Measurements from ENCODE around the gene WAC.
"Not testable (repeated sequence)": the region's sequence is repeated elsewhere in the genome, so short reads cannot be mapped to it uniquely, and the experiment has no call there.

The WAC gene, protein sequence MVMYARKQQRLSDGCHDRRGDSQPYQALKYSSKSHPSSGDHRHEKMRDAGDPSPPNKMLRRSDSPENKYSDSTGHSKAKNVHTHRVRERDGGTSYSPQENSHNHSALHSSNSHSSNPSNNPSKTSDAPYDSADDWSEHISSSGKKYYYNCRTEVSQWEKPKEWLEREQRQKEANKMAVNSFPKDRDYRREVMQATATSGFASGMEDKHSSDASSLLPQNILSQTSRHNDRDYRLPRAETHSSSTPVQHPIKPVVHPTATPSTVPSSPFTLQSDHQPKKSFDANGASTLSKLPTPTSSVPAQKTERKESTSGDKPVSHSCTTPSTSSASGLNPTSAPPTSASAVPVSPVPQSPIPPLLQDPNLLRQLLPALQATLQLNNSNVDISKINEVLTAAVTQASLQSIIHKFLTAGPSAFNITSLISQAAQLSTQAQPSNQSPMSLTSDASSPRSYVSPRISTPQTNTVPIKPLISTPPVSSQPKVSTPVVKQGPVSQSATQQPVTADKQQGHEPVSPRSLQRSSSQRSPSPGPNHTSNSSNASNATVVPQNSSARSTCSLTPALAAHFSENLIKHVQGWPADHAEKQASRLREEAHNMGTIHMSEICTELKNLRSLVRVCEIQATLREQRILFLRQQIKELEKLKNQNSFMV

DNA sequence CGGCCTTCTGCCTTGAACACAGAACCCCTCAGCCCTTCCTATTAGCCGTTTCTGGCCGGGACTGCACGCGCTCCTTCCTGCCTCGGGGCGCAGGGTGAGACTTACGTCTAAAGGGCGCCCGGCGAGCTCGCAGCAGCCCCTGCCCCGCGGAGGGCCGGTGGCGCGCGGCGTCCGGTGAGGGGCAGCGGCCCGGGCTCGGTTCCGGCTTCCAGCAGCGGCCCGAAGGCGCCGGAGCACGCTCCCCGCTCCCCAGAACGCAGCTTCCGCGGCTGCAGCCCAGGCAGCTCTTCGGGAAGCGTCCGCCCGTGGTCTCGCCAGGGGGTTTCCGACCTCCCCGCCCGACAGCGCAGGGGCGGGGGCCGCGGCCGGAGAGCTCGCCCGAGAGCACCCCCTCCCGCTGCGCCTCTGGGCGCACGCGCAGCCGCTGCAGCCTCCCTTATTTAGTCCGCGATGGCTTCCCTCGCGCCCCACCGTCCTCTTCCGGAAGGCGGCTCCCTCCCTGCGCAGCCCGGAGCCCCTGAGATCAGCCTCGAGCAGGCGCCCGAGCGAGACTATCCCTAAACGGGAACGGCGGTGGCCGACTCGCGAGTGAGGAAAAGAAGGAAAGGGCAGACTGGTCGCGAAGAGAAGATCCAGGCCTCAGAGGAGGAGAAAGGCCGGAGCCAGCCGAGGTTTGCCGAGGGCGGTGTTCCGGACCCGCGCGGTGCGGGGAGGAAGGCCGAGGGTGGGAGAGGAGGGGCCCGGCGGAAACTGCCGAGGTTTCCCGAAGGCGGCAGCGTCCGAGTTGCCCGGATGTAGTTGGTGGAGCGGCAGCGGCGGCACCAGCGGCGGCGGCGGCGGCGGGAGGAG lies at the start of gene WAC:
Gene WAC, plus strand, starts transcription at position 782 of the 849 bp plus-strand sequence. CDS start 462 bp downstream, outside the sequence.
- DNase-seq (ENCODE audit: low read depth): peak; percentile 96

DNA sequence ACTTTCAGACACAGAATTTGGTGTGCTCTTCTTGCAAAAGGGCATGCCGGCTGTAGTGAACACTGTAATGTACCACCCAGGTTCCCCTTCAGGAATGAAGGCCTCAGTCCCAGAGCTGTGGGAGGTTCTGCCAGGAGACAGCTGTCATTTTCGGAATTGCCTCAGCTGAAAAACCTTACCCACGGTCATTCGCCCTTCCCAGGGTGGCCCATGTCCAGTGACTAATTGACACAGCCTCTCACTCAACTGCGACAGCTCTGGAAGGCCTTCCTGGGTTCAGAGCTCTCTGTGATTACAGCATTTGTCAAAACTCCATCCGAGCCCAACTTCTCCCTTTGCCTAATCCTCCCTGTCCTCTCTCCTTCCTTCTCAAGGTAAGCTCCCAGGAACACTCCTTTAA lies 43.7 kb upstream of the WAC start:
- DNase-seq (ENCODE audit: low read depth): no peak

DNA sequence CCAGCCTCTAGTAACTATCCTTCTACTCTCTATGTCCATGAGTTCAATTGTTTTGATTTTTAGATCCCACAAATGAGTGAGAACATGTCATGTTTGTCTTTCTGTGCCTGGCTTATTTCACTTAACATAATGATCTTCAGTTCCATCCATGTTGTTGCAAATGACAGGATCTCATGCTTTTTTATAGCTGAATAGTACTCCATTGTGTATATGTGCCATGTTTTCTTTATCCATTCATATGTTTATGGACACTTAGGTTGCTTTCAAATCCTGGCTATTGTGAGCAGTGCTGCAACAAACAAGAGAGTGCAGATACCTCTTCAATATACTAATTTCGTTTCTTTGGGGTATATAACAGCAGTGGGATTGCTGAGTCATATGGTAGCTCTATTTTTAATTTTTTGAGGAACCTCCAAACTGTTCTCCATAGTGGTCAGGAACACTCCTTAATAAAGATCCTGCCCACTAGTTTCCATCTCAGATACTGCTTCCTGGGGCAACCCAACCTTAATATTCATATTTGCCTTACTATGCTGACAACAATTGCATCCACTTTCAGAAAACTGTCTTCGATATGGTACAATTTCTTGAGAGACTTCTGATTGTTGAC lies 42.6 kb upstream of the WAC start:
- not testable (repeated sequence) for DNase-seq (ENCODE audit: low read depth)

DNA sequence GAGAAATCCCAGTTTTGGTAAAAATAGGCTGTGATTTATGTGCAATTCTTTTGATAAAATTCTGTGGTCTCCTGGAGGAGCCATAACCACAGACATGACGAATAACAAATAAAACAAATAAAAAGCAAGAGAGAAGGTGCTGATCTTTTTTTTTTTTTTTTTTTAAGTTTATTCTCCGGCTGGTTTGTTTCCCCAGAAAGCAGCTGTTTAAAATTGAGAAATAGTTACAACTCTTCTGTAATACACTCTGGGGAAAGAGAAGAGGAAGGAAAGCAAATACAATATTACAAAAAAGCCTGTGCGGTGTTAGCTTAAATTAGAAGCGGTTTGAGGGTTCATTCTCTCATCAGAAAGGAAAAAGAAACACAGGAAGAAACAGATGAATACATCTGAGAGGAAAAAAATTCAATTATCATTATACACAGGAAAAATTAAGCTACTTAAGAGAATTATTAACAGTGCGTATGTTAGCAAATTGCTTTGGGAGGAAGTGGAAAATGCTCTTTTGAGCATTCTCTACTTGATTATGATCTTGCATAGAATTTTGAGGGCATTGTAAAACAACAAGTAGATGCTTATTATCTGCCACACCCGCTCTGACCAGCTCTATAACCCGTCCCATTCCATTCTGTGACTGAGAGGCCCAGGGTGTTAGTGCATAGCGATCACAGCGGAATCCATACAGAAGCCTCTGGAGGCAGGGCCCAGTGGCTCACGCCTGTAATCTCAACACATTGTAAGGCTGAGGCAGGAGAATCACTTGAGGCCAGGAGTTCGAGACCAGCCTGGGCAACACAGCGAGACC lies 40.6 kb upstream of the WAC start:
- no peak for DNase-seq (ENCODE audit: low read depth)

DNA sequence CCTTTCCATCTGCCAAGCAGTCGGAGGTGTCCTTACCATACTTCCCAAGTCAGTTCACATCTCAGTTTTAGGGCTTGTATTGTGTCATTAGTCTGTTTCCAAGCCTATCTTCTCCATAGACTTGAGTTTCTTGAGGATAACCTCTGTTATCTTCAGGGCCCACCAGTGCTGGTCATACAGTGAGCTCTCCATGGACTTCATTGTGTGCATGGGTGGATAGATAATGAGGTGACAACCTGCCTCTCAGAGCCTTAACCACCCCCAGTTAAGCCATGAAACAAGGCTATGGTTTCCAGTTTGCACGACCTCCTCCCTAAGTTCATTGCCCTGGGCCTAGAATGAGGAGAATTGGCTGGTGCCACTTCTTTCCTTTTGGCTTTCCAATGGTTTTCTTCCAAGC lies 38.5 kb upstream of the WAC start:
- no peak for DNase-seq (ENCODE audit: low read depth)

DNA sequence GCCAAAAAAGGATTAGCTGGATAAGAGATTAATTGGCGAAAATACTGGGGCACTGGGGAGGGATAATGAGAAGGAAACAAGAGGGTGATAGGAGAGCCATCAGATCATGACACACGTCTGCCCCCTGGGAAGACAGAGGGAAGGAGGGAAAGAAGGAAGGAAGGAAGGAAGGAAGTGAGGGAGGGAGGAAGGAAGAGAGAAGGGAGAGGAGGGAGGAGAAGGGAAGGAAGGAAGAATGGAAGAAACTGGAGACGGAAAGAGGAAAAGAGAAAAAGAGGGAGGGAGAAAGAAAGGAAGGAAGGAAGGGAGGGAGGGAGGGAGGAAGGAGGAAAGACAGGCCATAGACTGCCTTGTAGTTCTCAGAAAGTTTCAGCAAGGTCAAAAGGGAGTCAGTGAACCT lies 37.8 kb upstream of the WAC start:
- DNase-seq (ENCODE audit: low read depth): no peak

DNA sequence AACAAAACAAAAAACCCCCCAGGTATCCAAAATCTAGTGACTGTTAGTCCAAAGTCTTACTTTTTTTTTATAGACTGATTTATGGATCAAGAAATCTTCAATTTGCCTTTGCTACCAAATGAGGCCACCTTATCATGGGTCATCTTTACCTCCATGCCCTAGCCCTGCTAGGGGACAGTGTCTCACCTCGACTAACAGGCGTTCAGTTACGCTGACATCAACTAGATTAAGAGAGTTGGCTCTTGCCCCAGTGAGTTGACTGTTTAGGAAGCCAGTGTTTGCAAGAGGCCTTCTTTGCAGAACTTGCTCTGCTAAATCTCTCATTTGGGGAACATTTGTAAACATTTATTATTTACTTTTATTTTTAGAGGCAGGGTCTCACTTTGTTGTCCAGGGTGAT lies 36.9 kb upstream of the WAC start:
- DNase-seq (ENCODE audit: low read depth): no peak

DNA sequence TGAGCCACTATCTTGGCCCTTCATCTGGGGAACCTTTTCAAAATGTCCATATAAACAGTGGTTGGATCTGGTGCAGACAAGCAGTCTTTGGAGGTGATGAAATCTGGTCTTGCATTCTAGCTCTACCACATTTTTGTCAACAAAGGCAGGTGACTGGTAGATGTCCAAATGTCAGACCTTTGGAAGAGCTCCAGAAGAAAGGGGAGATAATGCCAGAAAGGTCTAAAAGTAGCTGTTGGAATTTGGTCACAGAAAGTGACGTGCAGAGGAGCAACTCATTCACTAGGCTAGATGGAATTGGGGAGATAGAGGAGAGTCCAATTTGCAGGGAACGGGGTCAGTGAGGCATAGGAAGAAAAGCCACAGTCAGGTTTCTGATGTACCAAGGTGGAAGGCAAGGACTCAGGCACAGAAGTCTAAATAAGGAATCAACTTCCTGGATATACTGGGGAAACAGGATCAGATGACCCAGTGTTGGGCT lies 36.4 kb upstream of the WAC start:
- DNase-seq (ENCODE audit: low read depth): no peak

DNA sequence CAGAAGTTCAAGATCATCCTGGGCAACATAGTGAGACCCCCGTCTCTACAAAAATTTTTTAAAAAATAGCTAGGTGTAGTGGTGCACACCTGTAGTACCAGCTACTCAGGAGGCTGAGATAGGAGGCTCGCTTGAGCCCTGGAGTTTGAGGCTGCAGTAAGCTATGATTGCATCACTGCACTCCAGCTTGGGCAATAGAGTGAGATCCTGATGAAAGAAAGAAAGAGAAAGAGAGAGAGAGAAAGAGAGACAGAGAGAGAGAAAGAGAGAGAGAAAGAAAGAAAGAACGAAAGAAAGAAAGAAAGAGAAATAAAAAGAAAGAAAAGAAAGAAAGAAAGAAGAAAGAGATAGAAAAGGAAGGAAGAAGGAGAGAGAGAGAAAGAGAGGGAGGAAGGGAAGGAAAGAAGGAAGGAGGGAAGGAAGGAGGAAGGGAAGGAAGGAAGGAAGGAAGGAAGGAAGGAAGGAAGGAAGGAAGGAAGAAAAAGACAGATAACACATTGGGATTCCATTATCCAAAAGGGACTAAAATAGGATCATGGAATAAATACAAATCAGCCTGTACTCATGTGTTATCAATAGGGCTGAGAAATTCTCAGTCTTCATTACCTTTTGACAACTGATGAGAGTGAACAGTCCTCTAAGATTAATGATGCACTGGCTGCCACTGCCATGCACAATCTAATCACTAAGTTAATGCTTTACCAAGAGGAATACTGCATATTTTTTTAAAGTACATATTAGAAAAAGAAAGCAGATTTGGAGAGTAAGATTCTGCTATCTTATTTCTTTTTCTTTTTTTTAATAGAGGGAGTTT lies 35.4 kb upstream of the WAC start:
- no peak for DNase-seq (ENCODE audit: low read depth)

DNA sequence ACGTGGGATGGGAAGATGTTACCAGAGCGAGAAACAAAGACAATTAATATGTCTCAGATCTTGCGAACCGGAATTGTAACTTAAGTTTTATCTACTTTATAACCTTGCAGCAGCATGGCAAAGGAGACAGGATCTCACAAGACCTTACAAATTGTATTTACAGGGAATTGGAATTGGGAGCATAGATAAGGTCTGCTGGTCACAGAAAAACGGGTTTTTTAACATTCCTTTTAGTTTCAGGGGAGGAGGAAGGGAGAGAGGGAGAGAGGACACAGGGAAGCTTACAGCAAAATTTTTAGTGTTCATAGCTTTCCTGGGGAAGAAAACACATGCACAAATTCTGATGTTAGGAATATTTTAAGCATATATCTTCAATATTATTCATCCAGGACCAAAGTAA lies 32.7 kb upstream of the WAC start:
- not testable (repeated sequence) for DNase-seq (ENCODE audit: low read depth)

DNA sequence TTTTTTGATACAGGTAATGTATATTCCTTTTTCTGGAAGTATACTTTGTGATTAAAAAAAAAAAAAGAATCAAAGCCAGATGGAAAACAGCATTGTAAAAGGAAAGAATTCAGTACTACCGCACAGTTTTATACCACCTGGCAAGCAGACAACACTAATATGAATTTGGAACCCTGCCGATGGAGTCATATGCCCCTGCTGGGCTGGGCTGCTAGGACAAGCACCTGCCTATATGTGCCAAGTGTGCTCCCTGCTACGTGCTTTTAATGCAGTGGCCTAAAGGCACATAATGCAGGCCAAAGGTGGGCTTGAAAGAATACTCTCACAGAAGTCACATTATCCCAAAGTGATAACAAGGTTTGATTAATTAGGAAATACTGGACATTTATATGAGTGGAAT lies 29.8 kb upstream of the WAC start:
- no peak for DNase-seq (ENCODE audit: low read depth)

DNA sequence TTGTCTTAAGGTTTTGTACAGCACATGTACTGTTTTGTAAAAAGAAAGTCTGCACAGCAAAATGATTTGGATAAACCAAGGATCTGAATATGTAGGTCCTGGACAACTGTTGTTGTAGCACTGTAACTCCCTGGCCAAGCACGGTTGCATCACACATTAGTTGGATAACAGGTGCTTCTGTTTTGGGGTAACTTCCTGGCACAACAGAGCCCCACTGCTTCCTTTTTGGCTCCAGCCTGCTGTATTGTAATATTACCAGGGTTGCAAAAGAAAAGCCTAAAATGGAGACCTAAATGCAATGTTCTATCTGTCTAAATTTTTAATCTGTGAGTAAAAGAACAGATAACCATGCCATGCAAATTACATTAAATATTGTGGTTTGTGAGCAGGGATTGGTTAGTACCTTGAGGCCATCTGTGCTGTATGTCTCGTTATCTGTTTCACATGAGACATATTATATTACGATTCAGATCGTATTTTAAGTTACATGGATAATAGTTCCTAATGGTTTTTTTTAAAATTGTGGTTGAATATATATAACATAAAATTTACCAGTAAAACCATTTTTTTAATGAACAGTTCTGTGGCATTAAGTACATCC lies 27.5 kb upstream of the WAC start:
- no peak for DNase-seq (ENCODE audit: low read depth)

DNA sequence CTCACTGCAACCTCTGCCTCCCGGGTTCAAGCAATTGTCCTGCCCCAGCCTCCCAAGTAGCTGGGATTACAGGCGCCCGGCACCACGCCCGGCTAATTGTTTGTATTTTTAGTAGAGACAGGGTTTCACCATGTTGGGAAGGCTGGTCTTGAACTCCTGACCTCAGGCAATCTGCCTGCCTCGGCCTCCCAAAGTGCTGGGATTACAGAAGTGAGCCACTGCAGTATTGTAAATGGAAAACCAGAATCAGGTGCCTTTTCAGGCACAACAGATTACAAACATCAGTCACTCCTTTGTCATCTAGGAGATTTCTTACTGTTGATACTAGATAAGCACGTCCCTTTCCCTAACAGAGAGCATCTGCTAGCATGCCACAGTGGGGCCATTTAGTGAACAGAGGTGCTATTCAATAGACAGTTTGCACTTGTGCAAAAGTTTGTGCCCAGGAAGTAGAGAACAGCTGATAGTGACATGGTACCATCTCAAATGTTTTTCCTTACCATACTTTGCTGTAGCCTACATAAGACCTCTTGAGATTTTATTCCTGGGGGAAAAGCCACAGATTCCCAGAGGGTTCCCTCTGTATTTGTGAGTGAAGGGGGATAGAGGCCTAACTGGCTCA lies 24.5 kb upstream of the WAC start:
- no peak for DNase-seq (ENCODE audit: low read depth)

DNA sequence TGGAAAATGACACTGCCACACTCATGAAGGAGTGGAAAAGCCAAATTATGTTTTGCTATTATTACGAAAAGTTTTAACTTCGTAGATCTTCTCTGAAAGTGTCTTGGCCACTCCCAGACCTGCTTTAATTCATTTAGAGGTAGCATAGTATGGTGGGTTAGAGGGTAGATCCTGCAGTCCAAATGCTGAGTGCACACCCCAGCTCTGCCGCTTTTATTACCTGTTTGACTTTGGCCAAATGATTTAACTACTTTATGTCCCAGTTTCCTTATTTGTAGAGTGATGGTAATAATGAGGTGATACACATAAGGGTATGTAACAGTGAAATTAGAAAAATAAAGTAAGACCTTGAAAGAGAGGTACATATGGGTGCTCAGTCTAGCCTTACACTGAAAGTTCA lies 23.6 kb upstream of the WAC start:
- no peak for DNase-seq (ENCODE audit: low read depth)

DNA sequence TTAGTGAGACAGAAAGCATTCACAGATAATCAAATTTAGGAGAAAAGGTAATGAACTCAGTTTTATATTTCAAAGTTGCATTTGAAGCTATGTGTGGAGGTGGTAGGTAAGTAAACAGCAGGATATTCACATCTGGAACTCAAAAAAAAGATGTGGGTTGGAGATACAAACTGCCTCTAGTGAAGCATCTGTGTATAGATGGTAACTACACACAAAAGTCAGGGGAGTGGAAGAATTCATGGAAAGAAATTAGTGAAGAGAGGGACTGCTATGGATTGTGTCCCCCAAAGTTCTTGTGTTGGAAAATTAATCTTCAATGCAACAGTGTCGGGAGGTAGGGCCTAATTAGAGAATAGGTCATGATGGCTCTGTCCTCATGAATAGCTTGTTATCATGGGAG lies 18.3 kb upstream of the WAC start:
- DNase-seq (ENCODE audit: low read depth): no peak

DNA sequence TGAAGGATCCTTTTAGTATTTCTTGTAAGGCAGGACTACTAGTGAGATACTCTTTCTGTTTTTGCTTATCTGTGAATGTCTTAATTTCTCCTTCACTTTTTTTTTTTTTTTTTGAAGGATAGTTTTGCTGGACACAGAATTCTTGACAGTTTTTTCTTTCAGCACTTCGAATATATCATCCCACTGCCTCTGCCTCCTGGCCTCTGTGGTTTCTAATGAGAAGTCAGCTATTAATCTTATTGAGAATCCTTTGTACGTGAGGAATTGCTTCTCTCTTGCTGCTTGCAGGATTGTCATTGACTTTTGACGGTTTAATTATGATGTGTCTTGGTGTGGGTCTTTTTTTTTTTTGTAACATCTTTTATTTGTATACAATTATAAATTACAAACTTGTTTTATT lies 12.6 kb upstream of the WAC start:
- DNase-seq (ENCODE audit: low read depth): no peak

DNA sequence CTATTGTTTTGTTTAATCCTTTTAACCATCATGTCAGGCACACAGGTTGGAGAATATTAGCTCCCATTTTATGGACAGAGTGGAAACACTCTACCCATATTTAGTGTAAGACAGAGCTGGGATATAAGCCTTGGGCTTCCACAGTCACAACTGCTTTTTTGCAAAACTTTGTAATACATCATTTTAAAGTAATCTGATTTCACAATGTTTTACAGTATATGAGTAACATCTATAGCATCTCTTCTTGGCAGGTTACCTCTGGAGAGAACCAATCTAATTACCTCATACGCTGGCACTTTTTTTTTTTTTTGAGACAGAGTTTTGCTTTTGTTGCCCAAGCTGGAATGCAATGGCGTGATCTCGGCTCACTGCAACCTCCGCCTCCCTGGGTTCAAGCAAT lies 12.1 kb upstream of the WAC start:
- not testable (repeated sequence) for DNase-seq (ENCODE audit: low read depth)

DNA sequence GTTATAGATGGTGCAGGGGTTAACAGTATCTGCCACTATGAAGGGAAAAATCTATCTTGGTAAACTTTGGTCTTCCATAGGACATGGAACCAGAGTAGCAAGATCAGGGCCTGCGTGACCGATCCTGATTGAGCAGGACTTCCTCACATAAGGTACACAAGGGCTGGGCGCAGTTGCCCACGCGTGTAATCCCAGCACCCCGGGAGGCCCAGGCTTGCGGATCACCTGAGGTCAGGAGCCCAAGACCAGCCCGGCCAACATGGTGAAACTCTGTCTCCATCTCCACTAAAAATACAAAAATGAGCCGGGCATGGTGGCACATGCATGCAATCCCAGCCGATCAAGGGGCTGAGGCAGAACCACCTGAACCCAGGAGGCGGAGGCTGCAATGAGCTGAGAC lies 11.0 kb upstream of the WAC start:
- DNase-seq (ENCODE audit: low read depth): not testable (repeated sequence)

DNA sequence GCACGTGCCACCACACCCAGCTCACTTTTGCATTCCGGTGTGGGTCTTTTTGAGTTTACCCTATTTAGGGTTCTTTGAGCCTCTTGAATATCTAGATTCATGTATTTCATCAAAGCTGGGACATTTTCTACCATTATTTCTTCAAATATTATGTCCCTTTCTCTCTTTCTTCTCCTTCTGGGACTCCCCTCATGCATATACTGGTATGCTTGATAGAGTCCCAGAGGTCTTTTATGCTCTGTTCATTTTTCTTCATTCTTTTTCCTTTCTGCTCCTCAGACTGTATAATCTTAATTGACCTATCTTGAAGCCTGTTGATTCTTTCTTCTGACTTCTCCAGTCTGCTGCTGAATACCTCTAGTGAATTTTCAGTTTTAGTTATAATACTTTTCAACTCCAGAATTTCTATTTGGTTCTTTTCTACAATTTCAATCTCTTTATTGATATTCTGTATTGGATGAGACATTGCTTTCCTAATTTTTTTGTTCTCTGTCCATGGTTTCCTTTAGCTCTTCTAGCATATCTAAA lies 9.1 kb upstream of the WAC start:
- no peak for DNase-seq (ENCODE audit: low read depth)

All from stimulated activated CD8-positive, alpha-beta memory T cell treated with anti-CD3 and anti-CD28 coated beads, Interleukin-15, amount 100 ng/mL, for 1 hour (primary cell).